ENCODE measurements around the gene CROCC2. TPM values are rescaled to one million over a fixed set of nuclear protein-coding genes. Genes with fewer than 3 reads are reported as not detected.

The CROCC2 gene
- total RNA-seq, 1 donor from 2014 or later: not detected

- no peaks in the 10 kb centered on the region for H3K27me3 ChIP-seq (ENCODE audit: control insufficient read depth, insufficient read depth, low read length)
- H3K4me3 ChIP-seq (ENCODE audit: low read depth, low read length): no peak overlapping the region
- no peaks in the 10 kb centered on the region for H3K36me3 ChIP-seq (ENCODE audit: control insufficient read depth, insufficient read depth, low read length)
- TF ChIP-seq CTCF (IDR thresholded peaks at IDR 0.05; ENCODE audit: insufficient read depth, low read length, severe bottlenecking): no peak
- no peak for FAIRE-seq
- no peak for DNase-seq (ENCODE audit: low read depth)
Measured at GRCh38 chr2:241019441-241020139, 113.5 kb downstream of the CROCC2 start.

- Histone ChIP-seq H3K27me3 (ENCODE audit: control insufficient read depth, insufficient read depth, low read length) (no peaks in the 10 kb centered on the region), H3K36me3 (ENCODE audit: control insufficient read depth, insufficient read depth, low read length) (no peaks in the 10 kb centered on the region), H3K4me3 (ENCODE audit: low read depth, low read length) (no peak overlapping the region)
- no peak for DNase-seq (ENCODE audit: low read depth)
- TF ChIP-seq CTCF (IDR thresholded peaks at IDR 0.05; ENCODE audit: insufficient read depth, low read length, severe bottlenecking): no peak
- no peak for FAIRE-seq
Measured at GRCh38 chr2:241020201-241020600, 114.1 kb downstream of the CROCC2 start.

GRCh38 chr2:241020629-241021190 is 114.6 kb downstream of the CROCC2 start:
- Histone ChIP-seq H3K4me3 (ENCODE audit: low read depth, low read length) (no peak overlapping the region), H3K27me3 (ENCODE audit: control insufficient read depth, insufficient read depth, low read length) (no peaks in the 10 kb centered on the region), H3K36me3 (ENCODE audit: control insufficient read depth, insufficient read depth, low read length) (no peaks in the 10 kb centered on the region)
- DNase-seq (ENCODE audit: low read depth): no peak
- no peak for FAIRE-seq
- TF ChIP-seq CTCF (IDR thresholded peaks at IDR 0.05; ENCODE audit: insufficient read depth, low read length, severe bottlenecking): no peak

- Histone ChIP-seq H3K4me3 (ENCODE audit: low read depth, low read length) (no peak overlapping the region), H3K36me3 (ENCODE audit: control insufficient read depth, insufficient read depth, low read length) (no peaks in the 10 kb centered on the region), H3K27me3 (ENCODE audit: control insufficient read depth, insufficient read depth, low read length) (no peaks in the 10 kb centered on the region)
- no peak for TF ChIP-seq CTCF (IDR thresholded peaks at IDR 0.05; ENCODE audit: insufficient read depth, low read length, severe bottlenecking)
- FAIRE-seq (no peak), DNase-seq (ENCODE audit: low read depth) (no peak)
Measured at GRCh38 chr2:241025639-241026038, 119.5 kb downstream of the CROCC2 start.

- no peaks in the 10 kb centered on the region for H3K36me3 ChIP-seq (ENCODE audit: control insufficient read depth, insufficient read depth, low read length)
- no peak for TF ChIP-seq CTCF (IDR thresholded peaks at IDR 0.05; ENCODE audit: insufficient read depth, low read length, severe bottlenecking)
- no peaks in the 10 kb centered on the region for H3K27me3 ChIP-seq (ENCODE audit: control insufficient read depth, insufficient read depth, low read length)
- H3K4me3 ChIP-seq (ENCODE audit: low read depth, low read length): no peak overlapping the region
- DNase-seq (ENCODE audit: low read depth): no peak
- FAIRE-seq: no peak
Measured at GRCh38 chr2:241029599-241030332, 123.6 kb downstream of the CROCC2 start.
